HepG2 (cell line): ENCODE data around the gene PLA2R1. TPM values are rescaled to one million over a fixed set of nuclear protein-coding genes. Genes with fewer than 3 reads are reported as not detected.

ENCODE experiments used
- ATAC-seq: fragments of 200-7000 bp; cut with Tn5 transposase; 3 replicates; pipeline ENCODE4 v1.9.1; 2020; ENCODE audit warnings: mild to moderate bottlenecking, moderate library complexity
- BruUV-seq: library from RNA; stranded (reverse); fragments of 400-500 nt; replicated peaks from 2 replicates; lab custom pipeline; 2021; lab: Mats Ljungman, UMichigan
- CTCF ChIA-PET: fragments of 300-600 bp; formaldehyde crosslinking; extraction: SDS; loops from one replicate; lab custom pipeline; 2021; ENCODE audit warnings: low total read pairs, inconsistent platforms, low intra/inter-chr PET ratio; lab: Yijun Ruan, JAX
- POLR2A ChIA-PET: fragments of 350-600 bp; sonication (Branson Sonifier 250); formaldehyde crosslinking; loops from one replicate; lab custom pipeline; 2020; ENCODE audit warnings: antibody characterized with exemption, inconsistent platforms; lab: Yijun Ruan, JAX
- DNase-seq: peaks from one replicate; pipeline ENCODE4 v3.0.0-alpha.2; 2015; ENCODE audit warnings: low spot score
- FAIRE-seq: peaks from 3 replicates; lab custom pipeline; 2011; peaks lifted over from hg19 to GRCh38; lab: Jason Lieb, UNC
- H2AFZ ChIP-seq: one replicate; pipeline ENCODE4 v1.6.1; 2011; ENCODE audit warnings: low read length, inconsistent platforms
- H3K27ac ChIP-seq: fragments of 300-600 bp; 3 replicates; pipeline ENCODE4 v1.8.0; 2011; ENCODE audit warnings: mixed run types, mild to moderate bottlenecking, mixed read lengths, low read length, inconsistent platforms; ENCODE audit not compliant: insufficient read depth; ENCODE audit errors: extremely low read length
- H3K27me3 ChIP-seq, 2 experiments: fragments of 200-600 bp in 1 of 2; 2 replicates in 1 of 2; 3 replicates in 1 of 2; pipeline versions ENCODE4 v1.6.0 to v1.8.0; 2011; ENCODE audit warnings: low read length in 2 of 2, mild to moderate bottlenecking in 2 of 2, moderate library complexity in 2 of 2, inconsistent platforms in 1 of 2; ENCODE audit not compliant: insufficient read depth in 2 of 2, control insufficient read depth in 1 of 2
- H3K36me3 ChIP-seq, 2 experiments: fragments of 200-600 bp in 1 of 2; replicated peaks in 1 of 2; 2 replicates in 1 of 2; 3 replicates in 1 of 2; pipeline versions ENCODE4 v1.5.1 to v1.8.0; 2011; ENCODE audit warnings: low read length in 2 of 2, inconsistent platforms in 1 of 2; ENCODE audit not compliant: insufficient read depth in 2 of 2, control insufficient read depth in 1 of 2
- H3K4me1 ChIP-seq: 2 replicates; pipeline ENCODE4 v1.5.1; 2012; ENCODE audit warnings: low read length, inconsistent platforms; ENCODE audit not compliant: insufficient read depth
- H3K4me2 ChIP-seq: 2 replicates; pipeline ENCODE4 v1.6.0; 2011; ENCODE audit warnings: low read depth, low read length, inconsistent platforms
- H3K4me3 ChIP-seq, 3 experiments: fragments of 200-600 bp in 1 of 3; sonication (generic), shearing (Covaris generic) in 1 of 3; replicated peaks in 1 of 3; 2 replicates each; pipeline ENCODE4 v1.5.1; 2011 to 2016; ENCODE audit warnings: low read length in 3 of 3, inconsistent platforms in 2 of 3, low read depth in 2 of 3, mild to moderate bottlenecking in 2 of 3, control low read depth in 1 of 3, mixed read lengths in 1 of 3; ENCODE audit not compliant: insufficient read depth in 1 of 3
- H3K79me2 ChIP-seq: one replicate; pipeline ENCODE4 v1.6.1; 2011; ENCODE audit warnings: low read length, inconsistent platforms; ENCODE audit not compliant: insufficient read depth
- H3K9ac ChIP-seq: 2 replicates; pipeline ENCODE4 v1.6.0; 2011; ENCODE audit warnings: mild to moderate bottlenecking, low read depth, low read length, inconsistent platforms; ENCODE audit not compliant: insufficient read depth
- H3K9me3 ChIP-seq: 2 replicates; pipeline ENCODE4 v1.5.1; 2012; ENCODE audit warnings: mild to moderate bottlenecking, low read length
- H4K20me1 ChIP-seq: 2 replicates; pipeline ENCODE4 v1.6.0; 2011; ENCODE audit warnings: inconsistent platforms, mild to moderate bottlenecking, low read length, moderate library complexity; ENCODE audit not compliant: insufficient read depth
- ARNT2 ChIP-seq: sonication (generic); formaldehyde crosslinking; IDR thresholded peaks from 2 replicates; pipeline ENCODE4 v1.8.0; 2022; ENCODE audit warnings: mild to moderate bottlenecking, low read depth, missing genetic modification reagents, moderate library complexity
- GABPA ChIP-seq, 2 experiments: IDR thresholded peaks; 2 replicates each; pipeline ENCODE4 v1.6.1; 2011 to 2016; ENCODE audit warnings: low read depth in 2 of 2, low read length in 1 of 2, missing biosample characterization in 1 of 2, missing genetic modification characterization in 1 of 2
- HBP1 ChIP-seq: IDR thresholded peaks from 2 replicates; pipeline ENCODE4 v1.6.1; 2016; ENCODE audit warnings: low read depth, control low read depth
- KAT2B ChIP-seq: fragments of 150-350 bp; IDR thresholded peaks from 2 replicates; pipeline ENCODE4 v1.6.1; 2014; ENCODE audit warnings: low read depth, low read length, borderline replicate concordance
- ZNF180 ChIP-seq: sonication (generic); formaldehyde crosslinking; IDR thresholded peaks from 2 replicates; pipeline ENCODE4 v1.4.0; 2020; ENCODE audit warnings: low read depth, missing genetic modification reagents, borderline replicate concordance
- ZNF343 ChIP-seq: sonication (generic); formaldehyde crosslinking; IDR thresholded peaks from 2 replicates; pipeline ENCODE4 v1.4.0; 2020; ENCODE audit warnings: mild to moderate bottlenecking, missing genetic modification reagents
- ZNF547 ChIP-seq: sonication (generic); formaldehyde crosslinking; IDR thresholded peaks from 2 replicates; pipeline ENCODE4 v1.5.1; 2020; ENCODE audit warnings: mild to moderate bottlenecking, missing genetic modification reagents
- ZNF615 ChIP-seq: sonication (generic); formaldehyde crosslinking; IDR thresholded peaks from 2 replicates; pipeline ENCODE4 v1.5.0; 2020; ENCODE audit warnings: mild to moderate bottlenecking, missing genetic modification reagents, borderline replicate concordance
- ZNF83 ChIP-seq: sonication (generic); formaldehyde crosslinking; IDR thresholded peaks from 2 replicates; pipeline ENCODE4 v1.4.0; 2020; ENCODE audit warnings: missing genetic modification reagents, mild to moderate bottlenecking, borderline replicate concordance
- WGBS: methylation state at CpG from one replicate; pipeline ENCODE4 v1.1.6; 2017; ENCODE audit warnings: low lambda C conversion rate; 5-methylcytosine and 5-hydroxymethylcytosine counted together
- in situ Hi-C: cut with HindIII; loops from 2 replicates; pipeline ENCODE4 v1.10.0; 2017; ENCODE audit warnings: low pct_unique_long_range_greater_than_20kb; ENCODE audit not compliant: extremely low pct_ligation_motif_present
- intact Hi-C: fragments of 100-400 bp; cut with micrococcal nuclease; formaldehyde crosslinking; loops from one replicate; pipeline ENCODE4 v1.10.0; 2022; ENCODE audit not compliant: unreplicated experiment
- polyA plus RNA-seq, 8 experiments: library from polyadenylated mRNA; depleted of rRNA in 3 of 8; stranded (reverse) in 7 of 8; unstranded in 1 of 8; fragments of >200 nt; fragmentation: Illumina TruSeq in 4 of 8; extraction: Trizol in 4 of 8; gene quantifications; 2 replicates each; pipeline versions ENCODE4 v1.2.1 to v1.2.3, GENCODE V29; 2011 to 2016; ENCODE audit warnings: low read depth in 4 of 8, missing spikeins in 1 of 8, mixed read lengths in 1 of 8; ENCODE audit not compliant: insufficient read depth in 1 of 8
- total RNA-seq, 5 experiments: library from RNA; depleted of rRNA; stranded (reverse); fragments of >200 nt; fragmentation: Illumina TruSeq; extraction: Trizol; gene quantifications; 2 replicates each; pipeline ENCODE4 v1.2.3, GENCODE V29; 2016; ENCODE audit warnings: low read depth in 1 of 5

Gene PLA2R1
- total and polyA plus RNA-seq, 2 of the 13 experiments (the other 11 are each of a cell fraction or from before 2014, with no cell fraction given): not detected

GRCh38 chr2:160110674-160111239, 48.3 kb upstream of the PLA2R1 start:
- no peak for DNase-seq
- no TSS peak for BruUV-seq
- Histone ChIP-seq H3K27ac (no peak overlapping the region), H3K4me1 (no peaks in the 10 kb centered on the region), H3K4me2 (no peak overlapping the region), H3K9ac (no peak overlapping the region), H4K20me1 (no peaks in the 10 kb centered on the region), H3K4me3 (no peak overlapping the region), H3K27me3 (peaks cover 0 to 8% of the 10 kb centered on the region in 2 experiments; a peak in 1 of 5 replicates), H3K79me2 (no peaks in the 10 kb centered on the region), H3K36me3 (no peaks in the 10 kb centered on the region), H2AFZ (no peak overlapping the region), H3K9me3 (no peaks in the 10 kb centered on the region)
- FAIRE-seq: no peak
- ChIA-PET CTCF (interaction anchor here (1.4 to 3.5 kb wide), 4 partner anchors 100 to 884 kb away, joined by 4 to 30 read pairs (median 10); no protein-coding TSS in a partner anchor), POLR2A (interaction anchor here (1.0 kb wide), 1 partner anchor 97 kb away, joined by 5 read pairs; no protein-coding TSS in a partner anchor)
- TF ChIP-seq GABPA (IDR thresholded peaks at IDR 0.05; ENCODE audit: low read depth, low read length) (no peak), GABPA (CRISPR knock-in tag; IDR thresholded peaks at IDR 0.05; ENCODE audit: low read depth) (no peak), ARNT2 (CRISPR knock-in tag) (no peak), ZNF615 (no peak), HBP1 (CRISPR knock-in tag) (no peak), ZNF547 (no peak), ZNF83 (CRISPR knock-in tag) (no peak), ZNF343 (no peak), KAT2B (no peak), ZNF180 (no peak)
- intact Hi-C loops: loop anchor here (1.0 to 5.0 kb wide), 4 partner anchors 100 to 884 kb away; no protein-coding TSS in a partner anchor
- 17% methylated on average over 7 of the region's 7 CpGs for WGBS
- ATAC-seq: no peak
- in situ Hi-C loops: loop anchor here (5.0 kb wide), 1 partner anchor 102 kb away; no protein-coding TSS in a partner anchor
